ENCODE results near the gene ZNF331. TPM values are rescaled to one million over a fixed set of nuclear protein-coding genes. Genes with fewer than 3 reads are reported as not detected.

The ZNF331 gene
- total RNA-seq, 1 experiment from 2014 or later, result 25.0 TPM

DNA sequence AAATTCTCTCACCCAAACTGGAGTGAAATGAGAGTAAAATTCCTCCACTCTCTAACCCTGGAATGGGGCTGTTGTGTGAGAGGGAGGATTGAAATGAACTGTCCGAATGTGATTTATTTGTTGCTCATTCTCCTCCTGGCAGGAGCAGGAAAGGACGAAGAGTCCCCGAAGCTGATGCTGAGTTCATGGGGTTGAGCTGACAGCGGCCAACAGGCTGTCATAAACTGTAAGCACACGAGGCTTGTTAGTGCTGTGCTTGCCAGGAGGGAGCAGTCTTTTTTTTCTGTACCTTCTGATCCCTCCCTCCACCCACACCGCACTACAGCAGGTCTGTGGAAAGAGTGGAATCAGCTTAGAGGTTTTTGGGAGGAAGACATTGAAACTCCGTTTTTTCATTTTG, 33.1 kb upstream of the ZNF331 start:
- Histone ChIP-seq H3K9me3 (ENCODE audit: control insufficient read depth, insufficient read depth, low read depth, low read length) (no peaks in the 10 kb centered on the region), H3K4me1 (ENCODE audit: control insufficient read depth, insufficient read depth, low read length) (peaks cover 7% of the 10 kb centered on the region; the same call in 1 of the 2 replicates), H3K27ac (ENCODE audit: low read length) (no peak overlapping the region), H3K27me3 (ENCODE audit: control insufficient read depth, insufficient read depth, low read length) (peaks cover 2% of the 10 kb centered on the region; the same call in 1 of the 2 replicates), H3K4me3 (ENCODE audit: low read depth in 2 of 2, low read length in 2 of 2) (no peak overlapping the region; a peak in 1 of 4 replicates), H3K36me3 (ENCODE audit: control insufficient read depth, insufficient read depth, low read length) (no peaks in the 10 kb centered on the region)
- ChIA-PET POLR2A (no interaction called here), CTCF (interaction anchor here (0.7 kb wide), 1 partner anchor 559 kb away, joined by 3 read pairs; the partner anchor contains the start of gene VSTM1)
- no peak for ATAC-seq
- in situ Hi-C loops (cut with HindIII; ENCODE audit: low pct_unique_long_range_greater_than_20kb, low sequenced_read_pairs), result no loop called here
- no TSS peak for BruUV-seq (replicated peaks)
- TF ChIP-seq TCF7L2 (IDR thresholded peaks at IDR 0.05; ENCODE audit: low read depth, low read length), result no peak
- TF ChIP-seq POLR2AphosphoS5 (IDR thresholded peaks at IDR 0.05; ENCODE audit: low read depth, low read length), result no peak
- no peak for TF ChIP-seq SIN3A (IDR thresholded peaks at IDR 0.05; ENCODE audit: borderline replicate concordance, insufficient read depth, low read depth, low read length)
- TF ChIP-seq, protein P1, sequence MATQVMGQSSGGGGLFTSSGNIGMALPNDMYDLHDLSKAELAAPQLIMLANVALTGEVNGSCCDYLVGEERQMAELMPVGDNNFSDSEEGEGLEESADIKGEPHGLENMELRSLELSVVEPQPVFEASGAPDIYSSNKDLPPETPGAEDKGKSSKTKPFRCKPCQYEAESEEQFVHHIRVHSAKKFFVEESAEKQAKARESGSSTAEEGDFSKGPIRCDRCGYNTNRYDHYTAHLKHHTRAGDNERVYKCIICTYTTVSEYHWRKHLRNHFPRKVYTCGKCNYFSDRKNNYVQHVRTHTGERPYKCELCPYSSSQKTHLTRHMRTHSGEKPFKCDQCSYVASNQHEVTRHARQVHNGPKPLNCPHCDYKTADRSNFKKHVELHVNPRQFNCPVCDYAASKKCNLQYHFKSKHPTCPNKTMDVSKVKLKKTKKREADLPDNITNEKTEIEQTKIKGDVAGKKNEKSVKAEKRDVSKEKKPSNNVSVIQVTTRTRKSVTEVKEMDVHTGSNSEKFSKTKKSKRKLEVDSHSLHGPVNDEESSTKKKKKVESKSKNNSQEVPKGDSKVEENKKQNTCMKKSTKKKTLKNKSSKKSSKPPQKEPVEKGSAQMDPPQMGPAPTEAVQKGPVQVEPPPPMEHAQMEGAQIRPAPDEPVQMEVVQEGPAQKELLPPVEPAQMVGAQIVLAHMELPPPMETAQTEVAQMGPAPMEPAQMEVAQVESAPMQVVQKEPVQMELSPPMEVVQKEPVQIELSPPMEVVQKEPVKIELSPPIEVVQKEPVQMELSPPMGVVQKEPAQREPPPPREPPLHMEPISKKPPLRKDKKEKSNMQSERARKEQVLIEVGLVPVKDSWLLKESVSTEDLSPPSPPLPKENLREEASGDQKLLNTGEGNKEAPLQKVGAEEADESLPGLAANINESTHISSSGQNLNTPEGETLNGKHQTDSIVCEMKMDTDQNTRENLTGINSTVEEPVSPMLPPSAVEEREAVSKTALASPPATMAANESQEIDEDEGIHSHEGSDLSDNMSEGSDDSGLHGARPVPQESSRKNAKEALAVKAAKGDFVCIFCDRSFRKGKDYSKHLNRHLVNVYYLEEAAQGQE (IDR thresholded peaks at IDR 0.05; ENCODE audit: insufficient read depth in 1 of 2, low read depth in 2 of 2, low read length in 1 of 2), result no peak
- no peak for TF ChIP-seq CTCF (IDR thresholded peaks at IDR 0.05)
- intact Hi-C loops (cut with micrococcal nuclease; ENCODE audit: unreplicated experiment), result no loop called here
- no peak for DNase-seq (ENCODE audit: low read depth, low spot score)

DNA sequence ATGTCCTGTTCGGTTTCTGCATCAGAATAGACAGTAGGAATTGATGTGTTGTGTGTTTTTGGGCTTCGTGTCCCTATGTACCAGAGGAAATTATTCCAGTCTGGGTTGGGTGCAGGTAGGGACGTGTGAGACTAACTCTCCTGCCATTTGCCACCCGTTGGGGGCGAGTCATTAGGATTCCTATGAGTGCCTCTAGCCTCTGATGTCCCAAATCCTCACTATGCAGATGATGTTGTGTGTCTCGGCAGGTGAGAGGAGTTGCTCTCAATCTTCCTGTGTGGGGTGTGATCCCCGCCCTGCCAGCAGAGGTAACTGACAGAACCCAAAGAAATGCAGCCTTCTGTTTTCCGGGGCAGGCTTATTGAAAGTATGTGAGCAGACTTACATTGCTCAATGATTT, 31.2 kb upstream of the ZNF331 start:
- intact Hi-C loops (cut with micrococcal nuclease; ENCODE audit: unreplicated experiment), result no loop called here
- Histone ChIP-seq H3K36me3 (ENCODE audit: control insufficient read depth, insufficient read depth, low read length) (no peaks in the 10 kb centered on the region), H3K27me3 (ENCODE audit: control insufficient read depth, insufficient read depth, low read length) (peaks cover 2% of the 10 kb centered on the region; the same call in 1 of the 2 replicates), H3K4me1 (ENCODE audit: control insufficient read depth, insufficient read depth, low read length) (peaks cover 7% of the 10 kb centered on the region; the same call in 1 of the 2 replicates), H3K27ac (ENCODE audit: low read length) (no peak overlapping the region), H3K4me3 (ENCODE audit: low read depth in 2 of 2, low read length in 2 of 2) (no peak overlapping the region), H3K9me3 (ENCODE audit: control insufficient read depth, insufficient read depth, low read depth, low read length) (no peaks in the 10 kb centered on the region)
- ChIA-PET CTCF (no interaction called here), POLR2A (no interaction called here)
- TF ChIP-seq, protein P1 (IDR thresholded peaks at IDR 0.05; ENCODE audit: insufficient read depth in 1 of 2, low read depth in 2 of 2, low read length in 1 of 2), result no peak
- TF ChIP-seq TCF7L2 (IDR thresholded peaks at IDR 0.05; ENCODE audit: low read depth, low read length), result no peak
- no peak for TF ChIP-seq SIN3A (IDR thresholded peaks at IDR 0.05; ENCODE audit: borderline replicate concordance, insufficient read depth, low read depth, low read length)
- no peak for TF ChIP-seq POLR2AphosphoS5 (IDR thresholded peaks at IDR 0.05; ENCODE audit: low read depth, low read length)
- TF ChIP-seq CTCF (IDR thresholded peaks at IDR 0.05), result no peak
- DNase-seq (ENCODE audit: low read depth, low spot score), result no peak
- in situ Hi-C loops (cut with HindIII; ENCODE audit: low pct_unique_long_range_greater_than_20kb, low sequenced_read_pairs), result no loop called here
- no TSS peak for BruUV-seq (replicated peaks)
- ATAC-seq, result no peak

Measured in Panc1 (cell line).